Common myeloid progenitor, CD34-positive (primary cell): Measurements from ENCODE around the gene SLC17A2.
"Not testable (repeated sequence)": the region's sequence is repeated elsewhere in the genome, so short reads cannot be mapped to it uniquely, and the experiment has no call there.

ENCODE experiments used
- CTCF ChIA-PET: fragments of 350-600 bp; sonication (Branson Sonifier 250); formaldehyde crosslinking; loops from one replicate; lab custom pipeline; 2021; ENCODE audit warnings: antibody characterized with exemption; lab: Charles Lee
- POLR2A ChIA-PET: fragments of 350-600 bp; sonication (Branson Sonifier 250); formaldehyde crosslinking; loops from one replicate; lab custom pipeline; 2021; ENCODE audit warnings: antibody characterized with exemption; lab: Charles Lee
- DNase-seq, 3 donors: peaks; one replicate each; pipeline versions ENCODE4 v3.0.0 to v3.0.0-alpha.2; 2013
- H3K27ac ChIP-seq, 2 experiments: 1 replicate in 1 of 2; 2 replicates in 1 of 2; pipeline ENCODE4 v1.7.0; 2013; ENCODE audit warnings: inconsistent platforms in 2 of 2, low read length in 2 of 2, mild to moderate bottlenecking in 2 of 2, low read depth in 1 of 2, moderate library complexity in 1 of 2; ENCODE audit not compliant: severe bottlenecking in 2 of 2, insufficient read depth in 1 of 2, poor library complexity in 1 of 2
- H3K27me3 ChIP-seq, 5 experiments: replicated peaks in 2 of 5; 1 replicate in 3 of 5; 2 replicates in 2 of 5; pipeline versions ENCODE4 v1.6.1 to v1.7.0; 2013; ENCODE audit warnings: low read length in 4 of 5, mild to moderate bottlenecking in 2 of 5, moderate library complexity in 2 of 5, inconsistent platforms in 1 of 5; ENCODE audit not compliant: insufficient read depth in 5 of 5, control insufficient read depth in 4 of 5
- H3K36me3 ChIP-seq, 4 experiments: 1 replicate in 2 of 4; 2 replicates in 2 of 4; pipeline versions ENCODE4 v1.6.1 to v1.7.0; 2013; ENCODE audit warnings: low read length in 3 of 4, control low read depth in 1 of 4, mild to moderate bottlenecking in 1 of 4; ENCODE audit not compliant: control insufficient read depth in 4 of 4, insufficient read depth in 4 of 4
- H3K4me1 ChIP-seq, 4 experiments: 1 replicate in 3 of 4; 2 replicates in 1 of 4; pipeline versions ENCODE4 v1.6.1 to v1.7.1; 2013; ENCODE audit warnings: low read length in 3 of 4, mild to moderate bottlenecking in 3 of 4, control low read depth in 1 of 4, inconsistent platforms in 1 of 4, moderate library complexity in 1 of 4; ENCODE audit not compliant: control insufficient read depth in 4 of 4, insufficient read depth in 4 of 4; ENCODE audit errors: control extremely low read depth in 1 of 4
- H3K4me3 ChIP-seq, 7 experiments: 1 replicate in 4 of 7; 2 replicates in 3 of 7; pipeline versions ENCODE4 v1.5.1 to v1.7.0; 2013; ENCODE audit warnings: mild to moderate bottlenecking in 7 of 7, low read length in 6 of 7, moderate library complexity in 6 of 7, inconsistent platforms in 2 of 7, low read depth in 2 of 7, control low read depth in 1 of 7; ENCODE audit not compliant: insufficient read depth in 4 of 7, control insufficient read depth in 1 of 7; ENCODE audit errors: extremely low read depth in 1 of 7
- H3K9me3 ChIP-seq, 5 experiments: 1 replicate in 4 of 5; 2 replicates in 1 of 5; pipeline versions ENCODE4 v1.6.1 to v1.7.1; 2013; ENCODE audit warnings: low read length in 4 of 5, mild to moderate bottlenecking in 2 of 5, inconsistent platforms in 1 of 5, low read depth in 1 of 5, moderate library complexity in 1 of 5; ENCODE audit not compliant: control insufficient read depth in 4 of 5, insufficient read depth in 2 of 5; ENCODE audit errors: control extremely low read depth in 1 of 5
- WGBS: methylation state at CpG from one replicate; pipeline ENCODE4 v1.1.5; 2013; ENCODE audit not compliant: insufficient coverage; 5-methylcytosine and 5-hydroxymethylcytosine counted together

SLC17A2 gene

GRCh38 chr6:25934156-25934555 is 3.7 kb upstream of the SLC17A2 start:
- CTCF ChIA-PET: interaction anchor here (2.0 kb wide), 1 partner anchor 145 kb away, joined by 5 read pairs; no protein-coding TSS in a partner anchor

GRCh38 chr6:25931411-25931709 is 869 bp upstream of the SLC17A2 start:
- CTCF ChIA-PET: interaction anchor here (1.5 to 1.7 kb wide), 2 partner anchors 13 to 38 kb away, joined by 3 to 4 read pairs; no protein-coding TSS in a partner anchor
- POLR2A ChIA-PET: no interaction called here

More at GRCh38 chr6:25934156-25934555, 3.7 kb upstream of the SLC17A2 start:
- DNase-seq: peak in 2 of 3 donors; percentile 10 to 31
- Histone ChIP-seq H3K9me3 (no peaks in the 10 kb centered on the region), H3K4me1 (no peaks in the 10 kb centered on the region), H3K27ac (no peak overlapping the region), H3K36me3 (no peaks in the 10 kb centered on the region), H3K27me3 (no peaks in the 10 kb centered on the region), H3K4me3 (no peak overlapping the region)
- 43% methylated on average over 2 of the region's 2 CpGs for WGBS
- POLR2A ChIA-PET: no interaction called here

GRCh38 chr6:25929785-25930184 is 706 bp downstream of the SLC17A2 start:
- POLR2A ChIA-PET, H3K4me1 ChIP-seq, CTCF ChIA-PET, H3K9me3 ChIP-seq, H3K36me3 ChIP-seq, DNase-seq, H3K4me3 ChIP-seq, H3K27ac ChIP-seq, H3K27me3 ChIP-seq: not testable (repeated sequence)
- 91% methylated on average over 11 of the region's 12 CpGs for WGBS

More at GRCh38 chr6:25931411-25931709, 869 bp upstream of the SLC17A2 start:
- Histone ChIP-seq H3K9me3 (no peaks in the 10 kb centered on the region), H3K4me3 (no peak overlapping the region), H3K4me1 (no peaks in the 10 kb centered on the region), H3K36me3 (no peaks in the 10 kb centered on the region), H3K27ac (no peak overlapping the region), H3K27me3 (no peaks in the 10 kb centered on the region)
- WGBS: no CpG with 5 or more reads among the region's 1 CpG
- no peak for DNase-seq

- POLR2A ChIA-PET: interaction anchor here (0.5 kb wide), 1 partner anchor 72 kb away, joined by 4 read pairs; no protein-coding TSS in a partner anchor
- no peak for DNase-seq
- Histone ChIP-seq H3K27me3 (no peaks in the 10 kb centered on the region), H3K36me3 (no peaks in the 10 kb centered on the region), H3K4me3 (no peak overlapping the region), H3K27ac (no peak overlapping the region), H3K4me1 (peaks cover 0 to 5% (median 1%) of the 10 kb centered on the region in 4 experiments), H3K9me3 (no peaks in the 10 kb centered on the region)
- CTCF ChIA-PET: interaction anchor here (1.0 to 1.5 kb wide), 3 partner anchors 10 to 18 kb away, joined by 3 to 5 read pairs (median 4); no protein-coding TSS in a partner anchor
- WGBS: 100% methylated on average over 3 of the region's 4 CpGs
Measured at GRCh38 chr6:25928562-25929324, 1.7 kb downstream of the SLC17A2 start.

GRCh38 chr6:25927756-25928216 is 2.7 kb downstream of the SLC17A2 start:
- CTCF ChIA-PET: interaction anchor here (1.0 to 1.5 kb wide), 4 partner anchors 11 to 146 kb away, joined by 3 to 5 read pairs (median 4); no protein-coding TSS in a partner anchor
- Histone ChIP-seq H3K4me3 (no peak overlapping the region), H3K27me3 (no peaks in the 10 kb centered on the region), H3K4me1 (peaks cover 0 to 5% (median 1%) of the 10 kb centered on the region in 4 experiments), H3K9me3 (no peaks in the 10 kb centered on the region), H3K27ac (no peak overlapping the region), H3K36me3 (no peaks in the 10 kb centered on the region)
- 43% methylated on average over 1 of the region's 2 CpGs for WGBS
- POLR2A ChIA-PET: interaction anchor here (0.6 kb wide), 1 partner anchor 444 kb away, joined by 3 read pairs; no protein-coding TSS in a partner anchor
- DNase-seq: peak in 2 of 3 donors; percentile 21 to 27

GRCh38 chr6:25927178-25927577 is 3.3 kb downstream of the SLC17A2 start:
- H3K27ac ChIP-seq: no peak overlapping the region
- H3K4me3 ChIP-seq: no peak overlapping the region
- CTCF ChIA-PET: interaction anchor here (1.1 to 1.5 kb wide), 3 partner anchors 12 to 145 kb away, joined by 3 to 4 read pairs (median 4); no protein-coding TSS in a partner anchor
- peaks cover 0 to 5% (median 1%) of the 10 kb centered on the region in 4 experiments for H3K4me1 ChIP-seq
- H3K36me3 ChIP-seq: no peaks in the 10 kb centered on the region
- no peak for DNase-seq
- H3K27me3 ChIP-seq: no peaks in the 10 kb centered on the region
- no peaks in the 10 kb centered on the region for H3K9me3 ChIP-seq
- WGBS: no CpG with 5 or more reads among the region's 2 CpGs
- POLR2A ChIA-PET: no interaction called here

- no peaks in the 10 kb centered on the region for H3K36me3 ChIP-seq
- peaks cover 0 to 5% (median 1%) of the 10 kb centered on the region in 4 experiments for H3K4me1 ChIP-seq
- H3K27ac ChIP-seq: no peak overlapping the region
- H3K4me3 ChIP-seq: no peak overlapping the region
- no peaks in the 10 kb centered on the region for H3K27me3 ChIP-seq
- no CpG with 5 or more reads among the region's 1 CpG for WGBS
- peak; percentile 46 to 86 (median 73) for DNase-seq
- CTCF ChIA-PET: interaction anchor here (0.6 to 1.2 kb wide), 5 partner anchors 24 to 208 kb away, joined by 3 read pairs; no protein-coding TSS in a partner anchor
- H3K9me3 ChIP-seq: no peaks in the 10 kb centered on the region
- POLR2A ChIA-PET: interaction anchor here (0.7 kb wide), 1 partner anchor 18 kb away, joined by 6 read pairs; no protein-coding TSS in a partner anchor
Measured at GRCh38 chr6:25925876-25926275, 4.6 kb downstream of the SLC17A2 start.
